Gastrocnemius medialis (tissue), 4 donors: ENCODE data around the gene GNG5. TPM values are rescaled to one million over a fixed set of nuclear protein-coding genes. Genes with fewer than 3 reads are reported as not detected.
A peak's percentile ranks its signal among the peaks of the same experiment; 100 is the strongest.

ENCODE experiments used
- ATAC-seq, 2 donors: fragments of 150-250 bp; one replicate each; pipeline ENCODE4 v1.9.1; 2016
- DNase-seq, 2 donors: peaks; one replicate each; pipeline ENCODE4 v3.0.0-alpha.2; 2019
- H3K27ac ChIP-seq, 4 donors: fragments of 200-600 bp; sonication (generic); 1 replicate in 1 of 4; 2 replicates in 3 of 4; pipeline ENCODE4 v1.5.1; 2016 to 2018; ENCODE audit warnings: mild to moderate bottlenecking in 2 of 4, moderate library complexity in 1 of 4
- H3K27me3 ChIP-seq, 3 donors: fragments of 200-600 bp; sonication (generic) in 2 of 3; 1 replicate in 1 of 3; 2 replicates in 2 of 3; pipeline versions ENCODE4 v1.5.1 to v1.6.0; 2016 to 2019; ENCODE audit warnings: mild to moderate bottlenecking in 1 of 3, moderate library complexity in 1 of 3
- H3K36me3 ChIP-seq, 2 donors: fragments of 200-600 bp; sonication (generic) in 1 of 2; one replicate each; pipeline ENCODE4 v1.5.1; 2017 to 2018
- H3K4me1 ChIP-seq, 2 donors: fragments of 200-600 bp; sonication (generic) in 1 of 2; one replicate each; pipeline ENCODE4 v1.5.1; 2016 to 2017; ENCODE audit warnings: mild to moderate bottlenecking in 2 of 2
- H3K4me3 ChIP-seq, 4 donors: fragments of 200-600 bp; sonication (generic) in 3 of 4; 1 replicate in 1 of 4; 2 replicates in 3 of 4; pipeline ENCODE4 v1.5.1; 2016 to 2019; ENCODE audit warnings: mild to moderate bottlenecking in 2 of 4
- H3K9me3 ChIP-seq, 3 donors: fragments of 200-600 bp; sonication (generic) in 2 of 3; 1 replicate in 1 of 3; 2 replicates in 2 of 3; pipeline ENCODE4 v1.5.1; 2016 to 2019
- POLR2A ChIP-seq, 2 donors: fragments of 450-650 bp; IDR thresholded peaks; one replicate each; pipeline ENCODE4 v1.6.1; 2017; ENCODE audit warnings: antibody characterized with exemption in 2 of 2, mild to moderate bottlenecking in 2 of 2, moderate library complexity in 2 of 2
- in situ Hi-C, 4 donors: fragments of 200-750 bp; cut with MboI; loops; one replicate each; pipeline versions ENCODE4 v1.15.0 to v1.8.0; 2017; ENCODE audit warnings: low sequenced_read_pairs in 4 of 4
- intact Hi-C: fragments of 100-400 bp; cut with DNase I; formaldehyde crosslinking; loops from one replicate; pipeline ENCODE4 v1.15.1; 2023; ENCODE audit warnings: low total_unique reads
- total RNA-seq, 4 donors: library from RNA; depleted of rRNA; stranded (reverse); fragments of >200 nt; gene quantifications; one replicate each; pipeline versions ENCODE4 v1.1.0 to v1.2.3, GENCODE V29; 2016
- TF ChIP-seq, protein P1 (sequence below), 5 experiments: fragments of 450-650 bp in 3 of 5; fragments of 200-600 bp in 2 of 5; sonication (generic) in 2 of 5; IDR thresholded peaks in 4 of 5; conservative IDR thresholded peaks in 1 of 5; 1 replicate in 4 of 5; 2 replicates in 1 of 5; pipeline ENCODE4 v1.5.1; 2016 to 2019; ENCODE audit warnings: antibody characterized with exemption in 5 of 5, mild to moderate bottlenecking in 3 of 5, moderate library complexity in 3 of 5

The GNG5 gene
- total RNA-seq, 4 donors from 2014 or later: 122 to 168 (median 128) TPM

- peaks cover 24 to 26% of the 10 kb centered on the region in 2 donors for H3K4me1 ChIP-seq
- TF ChIP-seq, protein P1, sequence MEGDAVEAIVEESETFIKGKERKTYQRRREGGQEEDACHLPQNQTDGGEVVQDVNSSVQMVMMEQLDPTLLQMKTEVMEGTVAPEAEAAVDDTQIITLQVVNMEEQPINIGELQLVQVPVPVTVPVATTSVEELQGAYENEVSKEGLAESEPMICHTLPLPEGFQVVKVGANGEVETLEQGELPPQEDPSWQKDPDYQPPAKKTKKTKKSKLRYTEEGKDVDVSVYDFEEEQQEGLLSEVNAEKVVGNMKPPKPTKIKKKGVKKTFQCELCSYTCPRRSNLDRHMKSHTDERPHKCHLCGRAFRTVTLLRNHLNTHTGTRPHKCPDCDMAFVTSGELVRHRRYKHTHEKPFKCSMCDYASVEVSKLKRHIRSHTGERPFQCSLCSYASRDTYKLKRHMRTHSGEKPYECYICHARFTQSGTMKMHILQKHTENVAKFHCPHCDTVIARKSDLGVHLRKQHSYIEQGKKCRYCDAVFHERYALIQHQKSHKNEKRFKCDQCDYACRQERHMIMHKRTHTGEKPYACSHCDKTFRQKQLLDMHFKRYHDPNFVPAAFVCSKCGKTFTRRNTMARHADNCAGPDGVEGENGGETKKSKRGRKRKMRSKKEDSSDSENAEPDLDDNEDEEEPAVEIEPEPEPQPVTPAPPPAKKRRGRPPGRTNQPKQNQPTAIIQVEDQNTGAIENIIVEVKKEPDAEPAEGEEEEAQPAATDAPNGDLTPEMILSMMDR (IDR thresholded peaks at IDR 0.05 in 4 of 5, conservative IDR thresholded peaks at IDR 0.05 in 1 of 5): no peak
- TF ChIP-seq POLR2A (IDR thresholded peaks at IDR 0.05): peak; percentile 66 to 73
- DNase-seq (peak; percentile 54 to 60), ATAC-seq (peak; percentile 97 to 99)
- peak within 1 kb of the TSS; percentile 66 to 95 (median 84) for H3K4me3 ChIP-seq
- peak within 1 kb of the TSS; percentile 81 to 92 (median 88) for H3K27ac ChIP-seq
- intact Hi-C loops: loop anchor here (1.0 to 5.0 kb wide), 3 partner anchors 27 to 182 kb away; partner anchors contain the start of genes CTBS, GNG5 and SPATA1
- H3K36me3 ChIP-seq: peaks cover 0 to 18% of the 10 kb centered on the region in 2 donors
- H3K27me3 ChIP-seq: peaks cover 0 to 22% (median 20%) of the 10 kb centered on the region in 3 donors
- in situ Hi-C loops: no loop called here
- no peaks in the 10 kb centered on the region for H3K9me3 ChIP-seq
These were observed 27.2 kb downstream of the GNG5 start, which contains the start of gene RPF1 for GRCh38 chr1:84478876-84479868. TSS of gene RPF1 (plus strand) at chr1:84479266. CDS start at chr1:84479282, 16 bp downstream.

DNA sequence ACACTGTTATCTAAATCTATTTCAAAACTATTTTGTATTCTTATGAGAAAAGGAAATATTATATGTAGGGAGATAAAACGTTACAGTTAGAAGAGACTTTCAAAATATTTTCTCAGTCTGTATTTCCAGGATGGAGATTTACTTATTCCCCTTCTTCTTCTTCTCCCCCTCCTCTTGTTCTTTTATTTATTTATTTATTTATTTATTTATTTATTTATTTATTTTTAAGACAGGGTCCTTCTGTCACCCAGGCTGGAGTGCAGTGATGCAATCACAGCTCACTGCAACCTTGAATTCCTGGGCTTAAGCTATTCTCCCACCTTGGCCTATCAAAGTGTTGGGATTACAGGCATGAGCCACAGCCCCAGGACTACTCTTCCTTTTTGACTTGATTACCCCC lies 30.2 kb downstream of the GNG5 start:
- Histone ChIP-seq H3K36me3 (peaks cover 0 to 1% of the 10 kb centered on the region in 2 donors), H3K27ac (no peak overlapping the region), H3K9me3 (no peaks in the 10 kb centered on the region), H3K4me3 (no peak overlapping the region), H3K4me1 (peaks cover 14% of the 10 kb centered on the region in 2 donors), H3K27me3 (peaks cover 7 to 40% (median 35%) of the 10 kb centered on the region in 3 donors)
- DNase-seq (no peak), ATAC-seq (no peak)
- intact Hi-C loops: loop anchor here (5.0 kb wide), 1 partner anchor 179 kb away; no protein-coding TSS in a partner anchor
- TF ChIP-seq, protein P1 (IDR thresholded peaks at IDR 0.05 in 4 of 5, conservative IDR thresholded peaks at IDR 0.05 in 1 of 5): no peak
- TF ChIP-seq POLR2A (IDR thresholded peaks at IDR 0.05): no peak
- in situ Hi-C loops: no loop called here

DNA sequence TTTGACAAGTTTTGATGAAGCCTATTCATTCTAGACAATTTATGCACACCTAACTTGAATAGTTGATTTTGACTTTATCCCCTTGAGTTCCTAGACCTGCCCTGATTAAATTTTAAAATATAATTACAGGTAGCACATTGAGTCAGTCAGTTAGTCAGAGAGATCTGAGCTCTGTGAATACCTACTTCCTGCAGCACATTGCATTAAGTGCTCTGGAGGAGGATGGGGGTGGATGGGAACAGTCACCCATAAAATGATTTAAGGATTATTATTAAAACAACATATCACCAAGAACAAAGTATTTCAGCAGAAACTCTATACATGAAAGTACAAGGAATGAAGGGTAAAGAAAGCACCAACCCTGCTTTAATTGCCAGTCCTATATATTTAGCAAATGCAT lies 39.1 kb downstream of the GNG5 start:
- no peak overlapping the region for H3K4me3 ChIP-seq
- H3K27ac ChIP-seq: no peak overlapping the region
- no peaks in the 10 kb centered on the region for H3K4me1 ChIP-seq
- ATAC-seq (no peak), DNase-seq (no peak)
- H3K27me3 ChIP-seq: peaks cover 2 to 19% (median 16%) of the 10 kb centered on the region in 3 donors
- no peaks in the 10 kb centered on the region for H3K36me3 ChIP-seq
- in situ Hi-C loops (no loop called here), intact Hi-C loops (no loop called here)
- TF ChIP-seq POLR2A (IDR thresholded peaks at IDR 0.05): no peak
- TF ChIP-seq, protein P1 (IDR thresholded peaks at IDR 0.05 in 4 of 5, conservative IDR thresholded peaks at IDR 0.05 in 1 of 5): no peak
- H3K9me3 ChIP-seq: no peaks in the 10 kb centered on the region

DNA sequence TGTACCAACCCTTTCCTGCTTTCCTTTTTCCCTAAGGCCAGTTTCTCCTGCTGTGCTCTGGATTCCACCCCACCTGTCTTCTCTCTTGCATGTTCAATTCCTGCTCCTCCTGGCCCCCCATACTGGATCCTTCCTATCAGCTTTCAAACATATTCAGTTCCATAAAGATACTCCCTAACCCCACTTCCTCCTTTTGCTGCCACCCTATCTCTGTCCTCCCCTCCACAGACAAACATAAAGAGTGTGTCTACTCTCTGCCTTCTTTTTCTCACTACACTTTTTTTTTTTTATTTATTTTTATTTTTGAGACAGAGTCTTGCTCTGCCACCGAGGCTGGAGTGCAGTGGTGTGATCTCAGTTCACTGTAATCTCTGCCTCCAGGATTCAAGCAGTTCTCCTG lies 44.3 kb downstream of the GNG5 start:
- no peak for TF ChIP-seq POLR2A (IDR thresholded peaks at IDR 0.05)
- TF ChIP-seq, protein P1 (IDR thresholded peaks at IDR 0.05 in 4 of 5, conservative IDR thresholded peaks at IDR 0.05 in 1 of 5): no peak
- no peaks in the 10 kb centered on the region for H3K36me3 ChIP-seq
- intact Hi-C loops (no loop called here), in situ Hi-C loops (no loop called here)
- H3K4me3 ChIP-seq: no peak overlapping the region
- peaks cover 0 to 8% (median 0%) of the 10 kb centered on the region in 3 donors for H3K27me3 ChIP-seq
- no peaks in the 10 kb centered on the region for H3K9me3 ChIP-seq
- DNase-seq: no peak
- no peaks in the 10 kb centered on the region for H3K4me1 ChIP-seq
- ATAC-seq: no peak
- no peak overlapping the region for H3K27ac ChIP-seq
